HG03432 (cell line): ENCODE data around the gene TNRC6B.
"Not testable (repeated sequence)": the region's sequence is repeated elsewhere in the genome, so short reads cannot be mapped to it uniquely, and the experiment has no call there.

Source experiments
- ATAC-seq: cut with Tn5 transposase; IDR thresholded peaks from one replicate; pipeline ENCODE4 v1.9.1; 2021; ENCODE audit warnings: mild to moderate bottlenecking, moderate library complexity; ENCODE audit not compliant: unreplicated experiment

Gene TNRC6B

GRCh38 chr22:40210818-40211217, 33.1 kb downstream of the TNRC6B start:
- ATAC-seq = peak; percentile 79

GRCh38 chr22:40211476-40212054, 33.8 kb downstream of the TNRC6B start:
- ATAC-seq = no peak

GRCh38 chr22:40212121-40212520, 34.4 kb downstream of the TNRC6B start:
- no peak for ATAC-seq

GRCh38 chr22:40213478-40213877, 35.8 kb downstream of the TNRC6B start:
- no peak for ATAC-seq

- ATAC-seq = no peak
Observed at GRCh38 chr22:40215266-40215665, 37.5 kb downstream of the TNRC6B start.

- ATAC-seq = no peak
Observed at GRCh38 chr22:40216041-40216756, 38.5 kb downstream of the TNRC6B start.

GRCh38 chr22:40218152-40218551, 40.4 kb downstream of the TNRC6B start:
- ATAC-seq = no peak

GRCh38 chr22:40218723-40219294, 41.1 kb downstream of the TNRC6B start:
- ATAC-seq = no peak

- no peak for ATAC-seq
Observed at GRCh38 chr22:40220316-40221054, 42.8 kb downstream of the TNRC6B start.

GRCh38 chr22:40221055-40221414, 43.3 kb downstream of the TNRC6B start:
- no peak for ATAC-seq

GRCh38 chr22:40222979-40223378, 45.3 kb downstream of the TNRC6B start:
- not testable (repeated sequence) for ATAC-seq

GRCh38 chr22:40224702-40225101, 47.0 kb downstream of the TNRC6B start:
- no peak for ATAC-seq

GRCh38 chr22:40226620-40227019, 48.9 kb downstream of the TNRC6B start:
- no peak for ATAC-seq

- no peak for ATAC-seq
Observed at GRCh38 chr22:40231618-40232313, 54.0 kb downstream of the TNRC6B start.

GRCh38 chr22:40232624-40233023, 54.9 kb downstream of the TNRC6B start:
- ATAC-seq = no peak

- no peak for ATAC-seq
Observed at GRCh38 chr22:40233886-40234285, 56.2 kb downstream of the TNRC6B start.

- ATAC-seq = no peak
Observed at GRCh38 chr22:40234658-40235057, 56.9 kb downstream of the TNRC6B start.

GRCh38 chr22:40235308-40235707, 57.6 kb downstream of the TNRC6B start:
- no peak for ATAC-seq

- no peak for ATAC-seq
Observed at GRCh38 chr22:40236131-40236665, 58.5 kb downstream of the TNRC6B start.

GRCh38 chr22:40237241-40237640, 59.5 kb downstream of the TNRC6B start:
- no peak for ATAC-seq
